Measurements from ENCODE around the gene UGCG.
"Not testable (repeated sequence)": the region's sequence is repeated elsewhere in the genome, so short reads cannot be mapped to it uniquely, and the experiment has no call there.

The UGCG gene

GRCh38 chr9:111874500-111874899 lies 22.1 kb upstream of the UGCG start:
- TF ChIP-seq GATA1 (IDR thresholded peaks at IDR 0.05; ENCODE audit: low read depth, low read length) (no peak), POLR2A (IDR thresholded peaks at IDR 0.05; ENCODE audit: low read length) (no peak)
- no peak for DNase-seq

GRCh38 chr9:111875291-111875690 lies 21.3 kb upstream of the UGCG start:
- not testable (repeated sequence) for DNase-seq

GRCh38 chr9:111875691-111876090 lies 20.9 kb upstream of the UGCG start:
- not testable (repeated sequence) for DNase-seq

GRCh38 chr9:111876179-111876578 lies 20.4 kb upstream of the UGCG start:
- DNase-seq: no peak
- no peak for TF ChIP-seq POLR2A (IDR thresholded peaks at IDR 0.05; ENCODE audit: low read length)
- TF ChIP-seq GATA1 (IDR thresholded peaks at IDR 0.05; ENCODE audit: low read depth, low read length): no peak

GRCh38 chr9:111877420-111877819 lies 19.2 kb upstream of the UGCG start:
- TF ChIP-seq GATA1 (IDR thresholded peaks at IDR 0.05; ENCODE audit: low read depth, low read length) (no peak), POLR2A (IDR thresholded peaks at IDR 0.05; ENCODE audit: low read length) (no peak)
- no peak for DNase-seq

- no peak for DNase-seq
- no peak for TF ChIP-seq GATA1 (IDR thresholded peaks at IDR 0.05; ENCODE audit: low read depth, low read length)
- no peak for TF ChIP-seq POLR2A (IDR thresholded peaks at IDR 0.05; ENCODE audit: low read length)
These were observed 17.7 kb upstream of the UGCG start for GRCh38 chr9:111878946-111879345.

GRCh38 chr9:111886983-111887718 lies 9.5 kb upstream of the UGCG start:
- peak in 1 of 2 experiments; percentile 16 for DNase-seq
- TF ChIP-seq GATA1 (IDR thresholded peaks at IDR 0.05; ENCODE audit: low read depth, low read length) (no peak), POLR2A (IDR thresholded peaks at IDR 0.05; ENCODE audit: low read length) (no peak)

GRCh38 chr9:111890334-111890733 lies 6.3 kb upstream of the UGCG start:
- peak in 1 of 2 experiments; percentile 8 for DNase-seq
- TF ChIP-seq POLR2A (IDR thresholded peaks at IDR 0.05; ENCODE audit: low read length): no peak
- no peak for TF ChIP-seq GATA1 (IDR thresholded peaks at IDR 0.05; ENCODE audit: low read depth, low read length)

- not testable (repeated sequence) for DNase-seq
These were observed 5.7 kb upstream of the UGCG start for GRCh38 chr9:111890867-111891266.

- TF ChIP-seq POLR2A (IDR thresholded peaks at IDR 0.05; ENCODE audit: low read length): no peak
- peak; percentile 61 for TF ChIP-seq GATA1 (IDR thresholded peaks at IDR 0.05; ENCODE audit: low read depth, low read length)
- peak; percentile 79 to 87 for DNase-seq
These were observed 4.6 kb upstream of the UGCG start for GRCh38 chr9:111891910-111892499.

GRCh38 chr9:111896942-111897600 lies 457 bp downstream of the UGCG start:
- TF ChIP-seq POLR2A (IDR thresholded peaks at IDR 0.05; ENCODE audit: low read length): no peak
- no peak for TF ChIP-seq GATA1 (IDR thresholded peaks at IDR 0.05; ENCODE audit: low read depth, low read length)

GRCh38 chr9:111897601-111898137 lies 1.1 kb downstream of the UGCG start:
- TF ChIP-seq GATA1 (IDR thresholded peaks at IDR 0.05; ENCODE audit: low read depth, low read length): no peak
- no peak for TF ChIP-seq POLR2A (IDR thresholded peaks at IDR 0.05; ENCODE audit: low read length)
- peak; percentile 63 to 67 for DNase-seq

More at GRCh38 chr9:111896942-111897600, 457 bp downstream of the UGCG start:
- DNase-seq: peak; percentile 63 to 89

GRCh38 chr9:111898331-111899096 lies 1.9 kb downstream of the UGCG start:
- peak in 1 of 2 experiments; percentile 46 for DNase-seq
- TF ChIP-seq GATA1 (IDR thresholded peaks at IDR 0.05; ENCODE audit: low read depth, low read length) (no peak), POLR2A (IDR thresholded peaks at IDR 0.05; ENCODE audit: low read length) (no peak)
